Ishikawa (cell line): Measurements from ENCODE around the gene SAMD8.

ENCODE experiments used
- CEBPB ChIP-seq: IDR thresholded peaks from 2 replicates; pipeline ENCODE4 v1.6.1; 2012
- CREB1 ChIP-seq: IDR thresholded peaks from 2 replicates; pipeline ENCODE4 v1.6.1; 2012; ENCODE audit warnings: low read depth
- EGR1 ChIP-seq: IDR thresholded peaks from 2 replicates; pipeline ENCODE4 v1.6.1; 2012
- EP300 ChIP-seq: IDR thresholded peaks from 2 replicates; pipeline ENCODE4 v1.6.1; 2012; ENCODE audit warnings: borderline replicate concordance
- FOXM1 ChIP-seq: IDR thresholded peaks from 2 replicates; pipeline ENCODE4 v1.6.1; 2012; ENCODE audit warnings: low read depth, borderline replicate concordance
- RAD21 ChIP-seq: IDR thresholded peaks from 2 replicates; pipeline ENCODE4 v1.6.1; 2012; ENCODE audit warnings: low read depth
- TAF1 ChIP-seq: IDR thresholded peaks from 2 replicates; pipeline ENCODE4 v1.6.1; 2012; ENCODE audit warnings: low read depth, mild to moderate bottlenecking
- TCF12 ChIP-seq: IDR thresholded peaks from 2 replicates; pipeline ENCODE4 v1.6.1; 2012; ENCODE audit warnings: low read depth
- TEAD4 ChIP-seq: IDR thresholded peaks from 2 replicates; pipeline ENCODE4 v1.6.1; 2012
- YY1 ChIP-seq: IDR thresholded peaks from 2 replicates; pipeline ENCODE4 v1.6.1; 2012; ENCODE audit warnings: low read depth
- ZBTB7A ChIP-seq: IDR thresholded peaks from 2 replicates; pipeline ENCODE4 v1.6.1; 2012; ENCODE audit warnings: low read depth
- TF ChIP-seq, protein P1 (sequence below): IDR thresholded peaks from 2 replicates; pipeline ENCODE4 v1.6.1; 2012
- TF ChIP-seq, protein P2 (sequence below): IDR thresholded peaks from 2 replicates; pipeline ENCODE4 v1.6.1; 2012
- TF ChIP-seq, protein P3 (sequence below): IDR thresholded peaks from 2 replicates; pipeline ENCODE4 v1.6.1; 2012; ENCODE audit warnings: low read depth, mild to moderate bottlenecking

DNA sequence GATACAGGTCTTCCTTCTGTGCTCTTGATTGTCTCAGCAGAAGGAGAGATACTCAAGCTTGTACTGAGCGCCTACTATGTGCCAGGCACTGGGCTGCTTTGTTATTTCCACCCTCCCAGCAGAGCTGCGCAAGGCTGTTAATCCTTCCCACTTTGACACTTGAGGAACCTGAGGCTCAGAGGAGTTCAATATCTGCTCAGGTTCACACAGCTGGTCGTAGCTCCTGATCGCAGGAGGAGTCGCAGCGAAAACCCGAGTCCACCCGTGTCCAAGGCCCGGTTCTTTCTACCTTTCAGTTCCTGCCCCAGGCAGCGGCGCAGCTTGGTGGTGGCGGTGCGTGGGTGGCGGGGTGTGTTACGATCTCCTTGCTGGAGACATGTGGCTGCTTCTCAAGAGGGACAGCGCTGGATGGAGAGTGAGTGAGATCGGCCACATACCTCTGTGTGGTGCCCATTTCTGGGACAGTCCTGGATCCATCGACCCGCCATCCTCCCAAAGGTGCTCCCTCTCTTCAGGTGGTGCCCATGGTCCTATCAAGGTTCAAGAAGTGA, 26.5 kb upstream of the SAMD8 start:
- TF ChIP-seq FOXM1 (no peak), EGR1 (no peak), ZBTB7A (no peak), RAD21 (no peak), TAF1 (no peak), EP300 (no peak), CREB1 (no peak), CEBPB (no peak), YY1 (no peak), TEAD4 (no peak), TCF12 (no peak)
- TF ChIP-seq, protein P1, sequence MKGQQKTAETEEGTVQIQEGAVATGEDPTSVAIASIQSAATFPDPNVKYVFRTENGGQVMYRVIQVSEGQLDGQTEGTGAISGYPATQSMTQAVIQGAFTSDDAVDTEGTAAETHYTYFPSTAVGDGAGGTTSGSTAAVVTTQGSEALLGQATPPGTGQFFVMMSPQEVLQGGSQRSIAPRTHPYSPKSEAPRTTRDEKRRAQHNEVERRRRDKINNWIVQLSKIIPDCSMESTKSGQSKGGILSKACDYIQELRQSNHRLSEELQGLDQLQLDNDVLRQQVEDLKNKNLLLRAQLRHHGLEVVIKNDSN: no peak
- TF ChIP-seq, protein P2, sequence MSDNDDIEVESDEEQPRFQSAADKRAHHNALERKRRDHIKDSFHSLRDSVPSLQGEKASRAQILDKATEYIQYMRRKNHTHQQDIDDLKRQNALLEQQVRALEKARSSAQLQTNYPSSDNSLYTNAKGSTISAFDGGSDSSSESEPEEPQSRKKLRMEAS: no peak
- TF ChIP-seq, protein P3, sequence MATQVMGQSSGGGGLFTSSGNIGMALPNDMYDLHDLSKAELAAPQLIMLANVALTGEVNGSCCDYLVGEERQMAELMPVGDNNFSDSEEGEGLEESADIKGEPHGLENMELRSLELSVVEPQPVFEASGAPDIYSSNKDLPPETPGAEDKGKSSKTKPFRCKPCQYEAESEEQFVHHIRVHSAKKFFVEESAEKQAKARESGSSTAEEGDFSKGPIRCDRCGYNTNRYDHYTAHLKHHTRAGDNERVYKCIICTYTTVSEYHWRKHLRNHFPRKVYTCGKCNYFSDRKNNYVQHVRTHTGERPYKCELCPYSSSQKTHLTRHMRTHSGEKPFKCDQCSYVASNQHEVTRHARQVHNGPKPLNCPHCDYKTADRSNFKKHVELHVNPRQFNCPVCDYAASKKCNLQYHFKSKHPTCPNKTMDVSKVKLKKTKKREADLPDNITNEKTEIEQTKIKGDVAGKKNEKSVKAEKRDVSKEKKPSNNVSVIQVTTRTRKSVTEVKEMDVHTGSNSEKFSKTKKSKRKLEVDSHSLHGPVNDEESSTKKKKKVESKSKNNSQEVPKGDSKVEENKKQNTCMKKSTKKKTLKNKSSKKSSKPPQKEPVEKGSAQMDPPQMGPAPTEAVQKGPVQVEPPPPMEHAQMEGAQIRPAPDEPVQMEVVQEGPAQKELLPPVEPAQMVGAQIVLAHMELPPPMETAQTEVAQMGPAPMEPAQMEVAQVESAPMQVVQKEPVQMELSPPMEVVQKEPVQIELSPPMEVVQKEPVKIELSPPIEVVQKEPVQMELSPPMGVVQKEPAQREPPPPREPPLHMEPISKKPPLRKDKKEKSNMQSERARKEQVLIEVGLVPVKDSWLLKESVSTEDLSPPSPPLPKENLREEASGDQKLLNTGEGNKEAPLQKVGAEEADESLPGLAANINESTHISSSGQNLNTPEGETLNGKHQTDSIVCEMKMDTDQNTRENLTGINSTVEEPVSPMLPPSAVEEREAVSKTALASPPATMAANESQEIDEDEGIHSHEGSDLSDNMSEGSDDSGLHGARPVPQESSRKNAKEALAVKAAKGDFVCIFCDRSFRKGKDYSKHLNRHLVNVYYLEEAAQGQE: no peak
